ENCODE data around the gene TTLL5. TPM values are rescaled to one million over a fixed set of nuclear protein-coding genes. Genes with fewer than 3 reads are reported as not detected.

TTLL5 gene
- total and polyA plus RNA-seq, 2 of the 4 experiments (the other 2 are of a cell fraction) = 11.9 to 16.7 TPM

GRCh38 chr14:75697918-75698317 lies 36.9 kb downstream of the TTLL5 start:
- no peak overlapping the region for H3K4ac ChIP-seq (ENCODE audit: low read depth, low read length)
- no TSS peak for BruUV-seq (replicated peaks)
- no peak overlapping the region for H2AFZ ChIP-seq (replicated peaks; ENCODE audit: low read length, poor library complexity)
- no peak overlapping the region for H3K4me3 ChIP-seq (ENCODE audit: insufficient read depth, low read depth, low read length)
- POLR2A ChIA-PET (ENCODE audit: unreplicated experiment) = no interaction called here
- WGBS, 2 experiments (ENCODE audit: extremely low coverage in 2 of 2, insufficient read length in 1 of 2) = no CpG with 5 or more reads among the region's 2 CpGs
- H3K14ac ChIP-seq (replicated peaks; ENCODE audit: low read depth, low read length) = no peak overlapping the region
- no peak overlapping the region for H2BK5ac ChIP-seq (ENCODE audit: low read depth, low read length, poor library complexity, severe bottlenecking)
- H3K9me3 ChIP-seq (ENCODE audit: control insufficient read depth, insufficient read depth, low read length) = 0 out of 2 replicates have a peak, but pooled peaks cover 1% of the 10 kb centered on the region
- no peak overlapping the region for H3K18ac ChIP-seq (ENCODE audit: low read depth, low read length)
- no peak overlapping the region for H4K8ac ChIP-seq (ENCODE audit: low read depth in 2 of 2, low read length in 2 of 2)
- no peak for TF ChIP-seq SMC3 (IDR thresholded peaks at IDR 0.05; ENCODE audit: low read depth, low read length)
- no peak for TF ChIP-seq MXI1 (IDR thresholded peaks at IDR 0.05; ENCODE audit: borderline replicate concordance, low read depth, low read length)
- TF ChIP-seq BHLHE40 (IDR thresholded peaks at IDR 0.05; ENCODE audit: low read depth, low read length) = no peak
- no peak for TF ChIP-seq NFE2L2 (IDR thresholded peaks at IDR 0.05; ENCODE audit: low read depth, low read length)
- no peak for TF ChIP-seq ELK1 (IDR thresholded peaks at IDR 0.05; ENCODE audit: borderline replicate concordance, low read depth, low read length)
- TF ChIP-seq MAZ (IDR thresholded peaks at IDR 0.05; ENCODE audit: borderline replicate concordance, low read depth, low read length) = no peak
- TF ChIP-seq RAD21 (IDR thresholded peaks at IDR 0.05; ENCODE audit: low read length) = no peak
- no peak for TF ChIP-seq CHD1 (IDR thresholded peaks at IDR 0.05; ENCODE audit: low read depth, low read length)
- TF ChIP-seq, protein P1, sequence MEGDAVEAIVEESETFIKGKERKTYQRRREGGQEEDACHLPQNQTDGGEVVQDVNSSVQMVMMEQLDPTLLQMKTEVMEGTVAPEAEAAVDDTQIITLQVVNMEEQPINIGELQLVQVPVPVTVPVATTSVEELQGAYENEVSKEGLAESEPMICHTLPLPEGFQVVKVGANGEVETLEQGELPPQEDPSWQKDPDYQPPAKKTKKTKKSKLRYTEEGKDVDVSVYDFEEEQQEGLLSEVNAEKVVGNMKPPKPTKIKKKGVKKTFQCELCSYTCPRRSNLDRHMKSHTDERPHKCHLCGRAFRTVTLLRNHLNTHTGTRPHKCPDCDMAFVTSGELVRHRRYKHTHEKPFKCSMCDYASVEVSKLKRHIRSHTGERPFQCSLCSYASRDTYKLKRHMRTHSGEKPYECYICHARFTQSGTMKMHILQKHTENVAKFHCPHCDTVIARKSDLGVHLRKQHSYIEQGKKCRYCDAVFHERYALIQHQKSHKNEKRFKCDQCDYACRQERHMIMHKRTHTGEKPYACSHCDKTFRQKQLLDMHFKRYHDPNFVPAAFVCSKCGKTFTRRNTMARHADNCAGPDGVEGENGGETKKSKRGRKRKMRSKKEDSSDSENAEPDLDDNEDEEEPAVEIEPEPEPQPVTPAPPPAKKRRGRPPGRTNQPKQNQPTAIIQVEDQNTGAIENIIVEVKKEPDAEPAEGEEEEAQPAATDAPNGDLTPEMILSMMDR (conservative IDR thresholded peaks at IDR 0.05; ENCODE audit: low read depth, low read length) = no peak
- TF ChIP-seq FOS (IDR thresholded peaks at IDR 0.05; ENCODE audit: low read depth, low read length) = no peak
- TF ChIP-seq, protein P2, sequence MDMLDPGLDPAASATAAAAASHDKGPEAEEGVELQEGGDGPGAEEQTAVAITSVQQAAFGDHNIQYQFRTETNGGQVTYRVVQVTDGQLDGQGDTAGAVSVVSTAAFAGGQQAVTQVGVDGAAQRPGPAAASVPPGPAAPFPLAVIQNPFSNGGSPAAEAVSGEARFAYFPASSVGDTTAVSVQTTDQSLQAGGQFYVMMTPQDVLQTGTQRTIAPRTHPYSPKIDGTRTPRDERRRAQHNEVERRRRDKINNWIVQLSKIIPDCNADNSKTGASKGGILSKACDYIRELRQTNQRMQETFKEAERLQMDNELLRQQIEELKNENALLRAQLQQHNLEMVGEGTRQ (IDR thresholded peaks at IDR 0.05; ENCODE audit: low read depth, low read length) = no peak
- TF ChIP-seq RFX5 (IDR thresholded peaks at IDR 0.05; ENCODE audit: low read depth, low read length) = no peak
- TF ChIP-seq RCOR1 (IDR thresholded peaks at IDR 0.05; ENCODE audit: insufficient replicate concordance, low read length) = no peak
- no peak overlapping the region for H4K5ac ChIP-seq (ENCODE audit: low read depth, low read length)
- H3K36me3 ChIP-seq (ENCODE audit: control insufficient read depth, insufficient read depth, low read length) = peaks cover 16% of the 10 kb centered on the region
- H3K9me1 ChIP-seq (ENCODE audit: insufficient read depth, low read length) = no peaks in the 10 kb centered on the region
- no peaks in the 10 kb centered on the region for H3K79me1 ChIP-seq (ENCODE audit: low read depth in 1 of 2, low read length in 2 of 2)
- H3K27me3 ChIP-seq (ENCODE audit: control insufficient read depth, insufficient read depth, low read length) = no peaks in the 10 kb centered on the region
- H3K4me2 ChIP-seq (ENCODE audit: low read depth, low read length) = no peak overlapping the region
- no peak overlapping the region for H3K56ac ChIP-seq (ENCODE audit: extremely low read depth, insufficient read depth, low read length)
- no peaks in the 10 kb centered on the region for H4K20me1 ChIP-seq (ENCODE audit: insufficient read depth, low read length)
- H2BK15ac ChIP-seq (ENCODE audit: low read depth, low read length) = no peak overlapping the region
- H4K91ac ChIP-seq (ENCODE audit: insufficient read depth, low read depth, low read length) = no peak overlapping the region
- CTCF ChIA-PET = interaction anchor here (1.0 to 1.5 kb wide), 3 partner anchors 11 to 282 kb away, joined by 3 to 4 read pairs (median 3); no protein-coding TSS in a partner anchor
- in situ Hi-C loops (cut with MboI; ENCODE audit: low sequenced_read_pairs) = no loop called here
- ATAC-seq (ENCODE audit: low read depth) = no peak
- no peak overlapping the region for H2BK20ac ChIP-seq (ENCODE audit: low read depth, low read length)
- H2AK5ac ChIP-seq (ENCODE audit: low read depth, low read length) = no peak overlapping the region
- no peak overlapping the region for H3K9ac ChIP-seq (ENCODE audit: low read depth, low read length)
- no peak overlapping the region for H3K23ac ChIP-seq (ENCODE audit: low read depth, low read length)
- H2BK120ac ChIP-seq (ENCODE audit: low read depth, low read length) = no peak overlapping the region
- intact Hi-C loops (cut with micrococcal nuclease) = no loop called here
- peaks cover 2% of the 10 kb centered on the region; the same call in 1 of the 2 replicates for H3K4me1 ChIP-seq (ENCODE audit: control insufficient read depth, insufficient read depth, low read length)
- H3K27ac ChIP-seq (ENCODE audit: insufficient read depth, low read length) = no peak overlapping the region
- no peak for DNase-seq
- dilution Hi-C loops (cut with HindIII; ENCODE audit: low sequenced_read_pairs, unreplicated experiment) = no loop called here
- H2AK9ac ChIP-seq (replicated peaks; ENCODE audit: low read depth, low read length, poor library complexity) = no peak overlapping the region
